ENCODE measurements around the gene TAF4B.
A peak's percentile ranks its signal among the peaks of the same experiment; 100 is the strongest.
"Not testable (repeated sequence)": the region's sequence is repeated elsewhere in the genome, so short reads cannot be mapped to it uniquely, and the experiment has no call there.

Gene TAF4B

GRCh38 chr18:26301681-26302080 lies 75.4 kb downstream of the TAF4B start:
- H3K4me1 ChIP-seq: peaks cover 11% of the 10 kb centered on the region
- in situ Hi-C loops (cut with MboI; ENCODE audit: low sequenced_read_pairs): no loop called here
- DNase-seq (ENCODE audit: low spot score in 2 of 2): no peak

GRCh38 chr18:26303222-26303621 lies 77.0 kb downstream of the TAF4B start:
- in situ Hi-C loops (cut with MboI; ENCODE audit: low sequenced_read_pairs); H3K36me3 ChIP-seq (replicated peaks); H3K27me3 ChIP-seq (ENCODE audit: low read depth); H3K4me3 ChIP-seq; DNase-seq (ENCODE audit: low spot score in 2 of 2); H3K9me3 ChIP-seq: not testable (repeated sequence)
- peaks cover 11% of the 10 kb centered on the region for H3K4me1 ChIP-seq

More at GRCh38 chr18:26301681-26302080, 75.4 kb downstream of the TAF4B start:
- no peaks in the 10 kb centered on the region for H3K9me3 ChIP-seq
- no peaks in the 10 kb centered on the region for H3K36me3 ChIP-seq (replicated peaks)
- no peak overlapping the region for H3K4me3 ChIP-seq
- H3K27me3 ChIP-seq (ENCODE audit: low read depth): no peaks in the 10 kb centered on the region

DNA sequence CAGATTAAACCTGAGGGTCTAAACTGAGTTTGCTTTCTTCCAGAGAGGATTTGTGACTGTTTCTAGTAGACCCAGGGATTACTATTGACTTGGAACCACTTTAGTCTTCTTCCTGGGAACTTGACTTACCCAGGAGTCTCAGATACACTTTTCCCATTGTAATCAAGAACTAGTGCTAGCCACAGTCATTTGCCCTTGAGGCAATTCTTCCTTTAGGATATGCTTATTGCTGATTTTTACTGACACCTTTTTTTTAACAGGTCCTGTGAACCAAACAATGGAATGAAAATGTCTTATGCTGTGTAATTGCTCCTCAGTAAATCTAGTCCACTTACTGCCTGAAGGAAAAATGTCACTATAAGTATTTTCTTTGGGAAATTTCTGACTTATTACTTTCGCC lies 78.3 kb downstream of the TAF4B start:
- in situ Hi-C loops (cut with MboI; ENCODE audit: low sequenced_read_pairs): no loop called here
- Histone ChIP-seq H3K4me3 (no peak overlapping the region), H3K27me3 (ENCODE audit: low read depth) (no peaks in the 10 kb centered on the region), H3K4me1 (peaks cover 6% of the 10 kb centered on the region), H3K36me3 (replicated peaks) (no peaks in the 10 kb centered on the region), H3K9me3 (no peaks in the 10 kb centered on the region)
- DNase-seq (ENCODE audit: low spot score in 2 of 2): peak in 1 of 2 experiments; percentile 65

DNA sequence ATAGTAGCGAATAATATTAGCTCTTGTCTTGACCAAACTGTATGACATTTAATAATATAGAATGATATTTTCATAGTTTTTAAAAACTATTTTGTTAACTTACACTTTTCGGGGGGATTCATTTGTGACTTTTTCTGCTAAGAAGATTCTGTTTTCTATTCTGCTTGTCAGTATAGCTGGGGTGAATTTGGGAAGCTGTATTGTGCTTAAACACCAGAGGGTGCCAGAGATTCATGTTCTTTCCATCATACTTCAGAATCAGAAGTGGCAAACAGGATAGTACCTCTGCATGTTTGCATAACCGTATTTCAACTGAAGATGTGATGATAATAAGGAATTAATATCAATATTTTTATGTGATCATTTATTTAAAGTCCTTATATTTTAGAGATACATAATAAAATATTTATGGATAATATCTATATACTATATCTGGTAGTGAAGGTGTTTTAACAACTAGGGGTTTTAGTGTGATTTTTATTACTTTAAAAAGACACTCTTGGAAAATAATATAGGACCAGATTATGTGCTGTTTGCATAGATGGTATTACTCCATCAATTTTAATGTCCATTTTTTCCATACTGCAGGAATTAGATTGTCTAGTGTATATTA lies 81.0 kb downstream of the TAF4B start:
- H3K4me1 ChIP-seq: peaks cover 4% of the 10 kb centered on the region
- H3K9me3 ChIP-seq: no peaks in the 10 kb centered on the region
- no peaks in the 10 kb centered on the region for H3K36me3 ChIP-seq (replicated peaks)
- peak; percentile 53 to 60 for DNase-seq (ENCODE audit: low spot score in 2 of 2)
- H3K4me3 ChIP-seq: no peak overlapping the region
- in situ Hi-C loops (cut with MboI; ENCODE audit: low sequenced_read_pairs): no loop called here
- no peaks in the 10 kb centered on the region for H3K27me3 ChIP-seq (ENCODE audit: low read depth)

- Histone ChIP-seq H3K4me3 (no peak overlapping the region), H3K27me3 (ENCODE audit: low read depth) (no peaks in the 10 kb centered on the region), H3K4me1 (peaks cover 4% of the 10 kb centered on the region), H3K9me3 (no peaks in the 10 kb centered on the region), H3K36me3 (replicated peaks) (no peaks in the 10 kb centered on the region)
- no peak for DNase-seq (ENCODE audit: low spot score in 2 of 2)
- in situ Hi-C loops (cut with MboI; ENCODE audit: low sequenced_read_pairs): no loop called here
Measured at GRCh38 chr18:26309281-26309680, 83.0 kb downstream of the TAF4B start.

DNA sequence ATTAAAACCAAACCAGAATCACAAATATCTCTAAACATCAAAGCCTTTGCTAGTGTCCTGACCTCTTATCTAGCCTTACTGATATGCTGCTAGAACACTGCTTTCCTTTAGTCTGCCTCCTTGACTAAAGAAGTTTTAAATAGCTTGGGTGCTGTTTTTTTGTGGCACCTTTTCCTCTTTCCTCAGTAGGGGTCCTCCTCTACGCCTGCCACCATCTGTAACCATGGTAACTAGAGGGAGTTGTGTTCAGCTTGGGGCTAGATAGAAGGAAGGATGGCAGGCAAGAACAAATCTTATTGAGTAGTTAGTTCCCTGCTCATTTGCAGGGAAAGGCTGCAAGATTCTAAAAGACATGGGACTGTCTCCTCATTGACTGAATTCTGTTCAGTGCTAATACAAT lies 86.0 kb downstream of the TAF4B start:
- Histone ChIP-seq H3K4me1 (no peaks in the 10 kb centered on the region), H3K4me3 (no peak overlapping the region), H3K27me3 (ENCODE audit: low read depth) (no peaks in the 10 kb centered on the region), H3K36me3 (replicated peaks) (no peaks in the 10 kb centered on the region), H3K9me3 (no peaks in the 10 kb centered on the region)
- in situ Hi-C loops (cut with MboI; ENCODE audit: low sequenced_read_pairs): no loop called here
- no peak for DNase-seq (ENCODE audit: low spot score in 2 of 2)

DNA sequence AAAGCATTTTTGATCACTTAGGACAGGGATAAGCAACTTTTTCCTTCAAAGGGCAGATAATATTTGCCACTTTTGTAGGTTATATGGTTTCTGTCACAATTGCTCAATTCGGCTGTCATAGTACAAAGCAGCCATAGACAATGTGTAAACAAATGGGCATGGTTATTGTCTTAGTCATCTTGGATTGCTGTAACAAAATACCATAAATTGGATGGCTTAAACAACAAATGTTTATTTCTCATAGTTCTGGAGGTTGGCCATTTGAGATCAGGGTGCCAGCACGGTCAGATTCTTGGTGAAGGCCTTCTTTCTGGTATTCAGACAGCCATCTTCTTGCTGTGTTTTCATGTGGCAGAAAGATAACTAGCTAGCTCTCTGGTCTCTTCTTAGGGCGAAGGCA lies 91.2 kb downstream of the TAF4B start:
- Histone ChIP-seq H3K4me1 (no peaks in the 10 kb centered on the region), H3K27me3 (ENCODE audit: low read depth) (no peaks in the 10 kb centered on the region), H3K9me3 (no peaks in the 10 kb centered on the region), H3K36me3 (replicated peaks) (peaks cover 3% of the 10 kb centered on the region), H3K4me3 (no peak overlapping the region)
- in situ Hi-C loops (cut with MboI; ENCODE audit: low sequenced_read_pairs): no loop called here
- DNase-seq (ENCODE audit: low spot score in 2 of 2): no peak

- Histone ChIP-seq H3K4me3 (no peak overlapping the region), H3K9me3 (no peaks in the 10 kb centered on the region), H3K36me3 (replicated peaks) (peaks cover 3% of the 10 kb centered on the region), H3K4me1 (0 out of 2 replicates have a peak, but pooled peaks cover 3% of the 10 kb centered on the region), H3K27me3 (ENCODE audit: low read depth) (no peaks in the 10 kb centered on the region)
- in situ Hi-C loops (cut with MboI; ENCODE audit: low sequenced_read_pairs): no loop called here
- DNase-seq (ENCODE audit: low spot score in 2 of 2): no peak
Measured at GRCh38 chr18:26320686-26321085, 94.4 kb downstream of the TAF4B start.

- H3K36me3 ChIP-seq (replicated peaks): peaks cover 3% of the 10 kb centered on the region
- DNase-seq (ENCODE audit: low spot score in 2 of 2): no peak
- H3K4me1 ChIP-seq: 0 out of 2 replicates have a peak, but pooled peaks cover 3% of the 10 kb centered on the region
- no peaks in the 10 kb centered on the region for H3K27me3 ChIP-seq (ENCODE audit: low read depth)
- in situ Hi-C loops (cut with MboI; ENCODE audit: low sequenced_read_pairs): no loop called here
- H3K4me3 ChIP-seq: no peak overlapping the region
- no peaks in the 10 kb centered on the region for H3K9me3 ChIP-seq
Measured at GRCh38 chr18:26322890-26323653, 96.8 kb downstream of the TAF4B start.

DNA sequence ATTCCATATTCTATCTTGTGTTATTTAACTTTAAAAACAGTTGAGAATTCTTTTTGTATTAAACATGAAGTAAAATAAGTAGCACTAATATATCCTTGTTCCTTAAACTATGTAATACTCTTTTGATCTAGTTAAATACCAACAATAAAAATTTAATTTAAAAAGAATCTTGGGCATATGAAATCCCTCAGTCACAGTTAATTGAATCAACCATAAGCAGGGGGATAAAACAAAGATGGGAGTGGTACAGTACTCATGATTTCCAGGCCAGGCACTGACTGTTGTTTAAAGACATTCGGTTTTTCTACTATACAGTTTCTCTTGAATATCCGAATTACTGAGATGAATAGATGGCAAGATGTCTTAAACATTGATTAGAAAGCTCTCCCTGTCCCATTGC lies 99.5 kb downstream of the TAF4B start:
- Histone ChIP-seq H3K27me3 (ENCODE audit: low read depth) (no peaks in the 10 kb centered on the region), H3K4me3 (no peak overlapping the region), H3K36me3 (replicated peaks) (peaks cover 3% of the 10 kb centered on the region), H3K4me1 (0 out of 2 replicates have a peak, but pooled peaks cover 3% of the 10 kb centered on the region), H3K9me3 (no peaks in the 10 kb centered on the region)
- no peak for DNase-seq (ENCODE audit: low spot score in 2 of 2)
- in situ Hi-C loops (cut with MboI; ENCODE audit: low sequenced_read_pairs): no loop called here

DNA sequence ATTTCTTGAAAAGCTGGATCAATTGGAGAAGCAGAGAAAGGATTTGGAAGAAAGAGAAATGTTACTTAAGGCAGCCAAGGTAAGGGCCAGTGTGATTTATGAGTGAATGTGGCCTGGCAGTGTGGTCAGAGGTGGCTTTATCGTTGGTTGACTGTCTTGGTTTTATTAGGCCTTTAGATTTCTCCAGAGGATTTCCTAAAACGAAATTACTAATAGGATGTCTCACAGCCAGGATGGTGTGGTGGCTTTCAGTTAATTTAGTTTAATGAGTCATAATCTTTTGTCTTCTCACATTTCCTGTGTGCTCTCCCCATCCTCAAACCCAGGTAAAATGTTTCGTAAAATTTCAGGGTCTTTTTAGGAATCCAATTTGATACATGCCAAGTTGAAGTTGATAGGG lies 100.8 kb downstream of the TAF4B start:
- no peak for DNase-seq (ENCODE audit: low spot score in 2 of 2)
- Histone ChIP-seq H3K36me3 (replicated peaks) (no peaks in the 10 kb centered on the region; the same call in none of the 2 replicates), H3K4me3 (no peak overlapping the region), H3K27me3 (ENCODE audit: low read depth) (no peaks in the 10 kb centered on the region), H3K4me1 (0 out of 2 replicates have a peak, but pooled peaks cover 3% of the 10 kb centered on the region), H3K9me3 (no peaks in the 10 kb centered on the region)
- in situ Hi-C loops (cut with MboI; ENCODE audit: low sequenced_read_pairs): no loop called here

- no peak overlapping the region for H3K4me3 ChIP-seq
- in situ Hi-C loops (cut with MboI; ENCODE audit: low sequenced_read_pairs): no loop called here
- H3K27me3 ChIP-seq (ENCODE audit: low read depth): no peaks in the 10 kb centered on the region
- DNase-seq (ENCODE audit: low spot score in 2 of 2): no peak
- H3K4me1 ChIP-seq: peaks cover 27% of the 10 kb centered on the region
- no peaks in the 10 kb centered on the region for H3K9me3 ChIP-seq
- no peaks in the 10 kb centered on the region; the same call in 1 of the 2 replicates for H3K36me3 ChIP-seq (replicated peaks)
Measured at GRCh38 chr18:26332991-26333390, 106.7 kb downstream of the TAF4B start.

- H3K27me3 ChIP-seq (ENCODE audit: low read depth): no peaks in the 10 kb centered on the region
- peak in 1 of 2 experiments; percentile 45 for DNase-seq (ENCODE audit: low spot score in 2 of 2)
- H3K36me3 ChIP-seq (replicated peaks): no peaks in the 10 kb centered on the region; the same call in 1 of the 2 replicates
- H3K4me1 ChIP-seq: peaks cover 27% of the 10 kb centered on the region
- no peaks in the 10 kb centered on the region for H3K9me3 ChIP-seq
- in situ Hi-C loops (cut with MboI; ENCODE audit: low sequenced_read_pairs): no loop called here
- no peak overlapping the region for H3K4me3 ChIP-seq
Measured at GRCh38 chr18:26335156-26335555, 108.9 kb downstream of the TAF4B start.
